NCI-H1417 (cell line): ENCODE measurements around the gene HOXD9.

Source experiments
- DNase-seq, 3 experiments: peaks; one replicate each; lab custom pipeline; 2025; lab: John Stamatoyannopoulos, UW

HOXD9 gene

DNA sequence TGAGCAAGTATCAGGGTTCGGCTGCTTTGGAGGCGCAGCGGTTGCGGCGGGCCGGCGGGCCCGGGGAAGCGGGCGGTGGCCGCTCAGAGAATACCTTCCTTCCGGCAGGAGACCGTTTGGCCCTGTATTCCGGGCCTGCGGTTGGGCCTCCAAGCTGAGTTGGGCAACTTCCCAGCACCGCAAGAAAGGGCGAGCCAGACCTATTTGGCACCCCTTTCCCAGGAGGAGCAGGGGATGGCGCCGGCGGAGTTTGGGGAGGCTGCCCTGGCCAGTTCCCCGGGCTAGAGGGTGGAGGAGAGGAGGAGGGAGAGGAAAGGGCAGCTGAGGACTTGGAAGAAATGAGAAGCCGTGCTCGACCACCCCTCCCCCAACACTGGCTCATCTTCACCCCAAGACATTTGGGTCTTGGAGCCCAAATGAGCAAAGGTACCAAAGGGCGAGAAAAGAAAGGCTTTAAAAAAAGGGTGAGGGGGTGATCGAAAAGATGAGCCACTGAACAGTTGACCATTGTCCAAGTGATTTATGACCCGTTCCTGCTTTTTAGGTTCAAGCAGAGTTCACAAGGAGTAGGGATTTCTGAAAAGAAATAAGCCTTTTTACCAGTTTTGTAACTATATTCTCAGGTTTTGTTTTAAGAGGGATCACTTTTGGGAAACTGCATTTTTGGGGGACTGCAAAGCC, 43.0 kb downstream of the HOXD9 start:
- DNase-seq, result no peak

GRCh38 chr2:176166272-176166671, 43.8 kb downstream of the HOXD9 start:
- DNase-seq, result no peak

DNA sequence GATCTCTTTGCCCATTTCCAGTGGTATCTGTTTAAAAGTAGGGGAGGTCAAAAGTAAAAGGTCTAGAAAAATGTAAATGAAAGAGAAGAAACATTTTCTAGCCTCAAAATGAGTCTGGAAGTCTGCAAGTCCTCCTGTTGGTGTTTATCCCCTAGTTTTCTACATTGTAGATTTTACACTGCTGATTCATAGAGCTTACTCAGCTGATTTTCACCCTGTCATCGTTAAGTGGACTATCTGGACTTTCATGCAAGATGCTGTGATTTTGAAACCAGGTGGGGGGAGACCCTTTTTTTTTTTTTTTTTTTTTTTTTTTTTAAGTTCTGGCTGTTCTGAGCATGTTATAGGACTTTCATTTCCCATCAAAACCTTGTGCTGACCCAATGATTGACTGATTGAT, 44.9 kb downstream of the HOXD9 start:
- DNase-seq, result no peak

DNA sequence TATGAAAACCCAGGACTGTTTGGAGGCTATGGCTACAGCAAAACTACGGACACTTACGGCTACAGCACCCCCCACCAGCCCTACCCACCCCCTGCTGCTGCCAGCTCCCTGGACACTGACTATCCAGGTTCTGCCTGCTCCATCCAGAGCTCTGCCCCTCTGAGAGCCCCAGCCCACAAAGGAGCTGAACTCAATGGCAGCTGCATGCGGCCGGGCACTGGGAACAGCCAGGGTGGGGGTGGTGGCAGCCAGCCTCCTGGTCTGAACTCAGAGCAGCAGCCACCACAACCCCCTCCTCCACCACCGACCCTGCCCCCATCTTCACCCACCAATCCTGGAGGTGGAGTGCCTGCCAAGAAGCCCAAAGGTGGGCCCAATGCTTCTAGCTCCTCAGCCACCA, 46.7 kb downstream of the HOXD9 start:
- DNase-seq, result no peak

DNA sequence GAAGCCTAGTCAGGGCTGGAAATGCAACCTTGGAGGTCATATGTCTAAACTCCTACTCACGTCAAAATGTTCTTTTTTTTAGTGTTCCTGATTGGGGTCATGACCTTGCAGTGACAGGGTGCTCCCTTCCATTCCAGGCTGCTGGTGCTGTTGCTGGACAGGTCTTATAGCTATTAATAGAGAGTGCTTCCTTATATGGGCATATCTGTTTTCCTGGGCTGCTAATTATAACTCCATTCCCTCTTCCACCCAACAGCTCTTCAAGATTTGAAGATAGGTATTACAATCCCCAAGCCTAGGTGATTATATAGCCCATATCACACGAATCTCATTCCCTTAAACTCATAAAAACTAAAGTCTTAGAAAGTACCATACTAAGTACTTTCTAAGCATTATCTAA, 47.2 kb downstream of the HOXD9 start:
- DNase-seq, result no peak

GRCh38 chr2:176170602-176171305, 48.2 kb downstream of the HOXD9 start:
- DNase-seq, result no peak

DNA sequence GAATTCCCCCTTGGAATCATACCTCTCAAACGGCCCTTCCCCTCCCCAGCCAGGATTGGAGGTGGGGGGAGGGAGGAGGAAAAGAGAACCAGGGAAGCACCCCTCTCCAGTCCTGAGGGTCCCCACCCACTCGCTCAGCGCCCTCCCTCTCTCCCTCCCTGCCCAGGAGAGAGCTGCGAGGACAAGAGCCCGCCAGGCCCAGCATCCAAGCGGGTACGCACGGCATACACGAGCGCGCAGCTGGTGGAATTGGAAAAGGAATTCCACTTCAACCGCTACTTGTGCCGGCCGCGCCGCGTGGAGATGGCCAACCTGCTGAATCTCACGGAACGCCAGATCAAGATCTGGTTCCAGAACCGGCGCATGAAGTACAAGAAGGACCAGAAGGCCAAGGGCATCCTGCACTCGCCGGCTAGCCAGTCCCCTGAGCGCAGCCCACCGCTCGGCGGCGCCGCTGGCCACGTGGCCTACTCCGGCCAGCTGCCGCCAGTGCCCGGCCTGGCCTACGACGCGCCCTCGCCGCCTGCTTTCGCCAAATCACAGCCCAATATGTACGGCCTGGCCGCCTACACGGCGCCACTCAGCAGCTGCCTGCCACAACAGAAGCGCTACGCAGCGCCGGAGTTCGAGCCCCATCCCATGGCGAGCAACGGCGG, 49.0 kb downstream of the HOXD9 start:
- DNase-seq, result no peak

DNA sequence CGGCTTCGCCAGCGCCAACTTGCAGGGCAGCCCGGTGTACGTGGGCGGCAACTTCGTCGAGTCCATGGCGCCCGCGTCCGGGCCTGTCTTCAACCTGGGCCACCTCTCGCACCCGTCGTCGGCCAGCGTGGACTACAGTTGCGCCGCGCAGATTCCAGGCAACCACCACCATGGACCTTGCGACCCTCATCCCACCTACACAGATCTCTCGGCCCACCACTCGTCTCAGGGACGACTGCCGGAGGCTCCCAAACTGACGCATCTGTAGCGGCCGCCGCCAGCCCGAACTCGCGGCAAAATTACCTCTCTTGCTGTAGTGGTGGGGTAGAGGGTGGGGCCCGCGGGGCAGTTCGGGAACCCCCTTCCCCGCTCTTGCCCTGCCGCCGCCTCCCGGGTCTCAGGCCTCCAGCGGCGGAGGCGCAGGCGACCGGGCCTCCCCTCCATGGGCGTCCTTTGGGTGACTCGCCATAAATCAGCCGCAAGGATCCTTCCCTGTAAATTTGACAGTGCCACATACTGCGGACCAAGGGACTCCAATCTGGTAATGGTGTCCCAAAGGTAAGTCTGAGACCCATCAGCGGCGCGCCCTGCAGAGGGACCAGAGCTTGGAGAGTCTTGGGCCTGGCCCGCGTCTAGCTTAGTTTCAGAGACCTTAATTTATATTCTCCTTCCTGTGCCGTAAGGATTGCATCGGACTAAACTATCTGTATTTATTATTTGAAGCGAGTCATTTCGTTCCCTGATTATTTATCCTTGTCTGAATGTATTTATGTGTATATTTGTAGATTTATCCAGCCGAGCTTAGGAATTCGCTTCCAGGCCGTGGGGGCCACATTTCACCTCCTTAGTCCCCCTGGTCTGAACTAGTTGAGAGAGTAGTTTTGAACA, 49.7 kb downstream of the HOXD9 start:
- DNase-seq, result no peak

GRCh38 chr2:176172895-176173566, 50.5 kb downstream of the HOXD9 start:
- DNase-seq, result no peak

DNA sequence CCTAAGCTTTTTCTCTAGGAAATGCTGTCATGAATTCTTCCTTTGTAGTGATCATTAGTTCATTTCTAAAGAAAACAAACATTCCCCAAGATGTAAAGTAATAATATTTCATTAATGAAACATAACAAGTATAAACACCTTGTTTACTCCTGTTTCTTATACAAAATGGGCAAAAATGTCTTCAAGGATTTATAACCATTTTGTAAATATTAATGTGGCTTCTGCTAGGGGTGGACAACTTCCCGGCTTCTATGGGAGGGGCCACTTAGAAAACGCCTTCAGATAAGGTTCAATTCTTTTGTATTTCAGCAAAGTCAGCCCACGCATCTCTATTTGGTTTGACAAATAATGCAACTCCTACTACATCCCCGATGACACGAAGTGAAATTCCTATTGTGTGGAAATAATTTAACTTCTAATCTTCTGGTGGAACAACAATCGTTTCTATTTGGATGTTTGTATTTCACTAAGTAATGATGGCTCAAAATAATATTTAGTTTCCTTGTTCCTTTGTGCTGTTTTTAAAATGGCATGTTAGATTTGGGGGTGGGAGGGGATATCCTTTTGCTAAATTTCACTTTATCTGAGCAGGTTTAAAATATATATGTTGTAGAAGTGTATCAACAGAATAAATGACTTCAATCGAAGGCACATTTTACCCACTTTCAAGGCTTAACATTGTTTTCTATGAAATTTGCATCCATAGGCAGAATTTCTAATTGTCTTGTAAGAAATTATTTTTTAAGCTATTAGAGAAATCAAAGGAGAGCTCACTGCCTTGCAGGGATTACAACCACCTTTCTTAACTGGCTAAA, 51.3 kb downstream of the HOXD9 start:
- DNase-seq, result no peak

DNA sequence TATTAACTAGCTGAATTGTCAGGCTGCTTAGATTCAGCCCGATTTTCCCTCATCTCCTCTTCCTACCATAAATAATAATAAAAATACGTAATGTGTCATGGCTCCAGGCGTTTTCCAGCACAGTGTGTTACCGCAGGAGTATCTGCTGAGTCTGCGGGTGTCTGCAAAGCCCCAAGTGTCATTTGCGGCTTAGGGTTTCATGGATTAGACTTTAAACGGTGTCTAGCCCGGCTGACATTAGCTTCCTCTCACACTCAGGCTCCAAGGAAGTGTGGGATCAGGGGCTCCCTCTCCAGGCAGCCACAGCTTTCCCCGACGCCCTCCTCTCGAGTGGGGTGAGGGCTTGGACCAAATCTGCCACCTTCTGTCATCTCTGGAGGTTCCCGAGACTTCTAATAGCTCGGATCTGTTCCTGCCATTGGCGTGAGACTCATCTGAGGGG, 51.9 kb downstream of the HOXD9 start:
- no peak for DNase-seq
